ENCODE measurements around the gene ZSWIM4.
A peak's percentile ranks its signal among the peaks of the same experiment; 100 is the strongest.

The ZSWIM4 gene

DNA sequence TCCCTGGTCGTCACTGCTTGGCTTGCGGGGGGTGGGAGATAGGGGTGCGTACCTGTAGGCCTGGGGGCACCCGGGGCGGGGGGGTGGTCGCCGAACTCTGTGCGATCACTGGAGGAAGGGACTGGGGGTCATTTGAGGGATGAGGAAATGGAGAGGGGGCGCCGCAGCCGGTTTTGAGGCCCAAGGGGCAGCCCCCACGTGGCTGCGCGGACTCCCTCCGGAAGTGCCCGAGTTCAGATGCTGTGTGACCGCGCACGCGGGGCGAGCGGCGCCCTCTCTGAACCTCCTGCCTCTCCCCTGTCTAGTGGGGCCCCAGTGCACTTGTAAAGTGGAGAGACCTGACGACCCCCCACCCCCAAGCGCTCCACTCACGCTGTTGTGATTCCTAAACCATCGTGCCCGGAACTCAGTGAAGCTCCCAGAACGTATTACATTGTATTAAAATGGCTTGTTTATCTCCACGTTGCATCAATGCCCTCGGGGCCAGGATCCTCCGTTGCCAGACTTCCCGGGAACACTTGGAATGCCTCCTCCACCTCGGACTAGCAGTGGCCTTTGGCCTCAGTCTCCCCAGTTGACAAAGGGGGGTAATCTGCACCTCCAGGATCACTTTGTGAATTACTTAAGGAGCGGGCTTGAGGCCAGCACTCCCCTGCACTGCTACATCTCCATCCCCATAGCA is 78.7 kb downstream of the ZSWIM4 start:
- no peak for DNase-seq (ENCODE audit: low read depth)

DNA sequence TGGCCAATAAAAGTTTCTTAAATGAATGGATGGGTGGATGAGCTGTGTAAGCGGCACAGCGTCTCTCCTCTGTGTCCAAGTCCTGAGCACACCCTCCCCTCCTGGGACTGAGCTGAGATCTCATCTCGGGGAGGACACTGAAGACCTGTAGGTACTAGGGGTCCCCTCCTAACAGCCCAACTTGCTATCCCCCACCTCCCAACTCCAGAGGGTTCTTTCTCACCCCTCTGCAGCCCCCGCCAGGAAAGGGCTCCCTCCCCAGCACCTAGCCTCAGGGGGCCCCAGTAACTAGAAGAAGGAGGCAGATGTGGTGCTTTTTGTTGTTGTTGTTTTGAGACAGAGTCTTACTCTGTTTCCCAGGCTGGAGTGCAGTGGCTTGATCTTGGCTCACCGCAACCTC is 80.6 kb downstream of the ZSWIM4 start:
- no peak for DNase-seq (ENCODE audit: low read depth)

- no peak for DNase-seq (ENCODE audit: low read depth)
These were observed 81.6 kb downstream of the ZSWIM4 start, which contains the start of gene NANOS3 for GRCh38 chr19:13876834-13877233. NANOS3 (plus strand) TSS chr19:13877134; CDS start chr19:13877249, 115 bp downstream.

GRCh38 chr19:13877303-13877702 is 82.1 kb downstream of the ZSWIM4 start:
- DNase-seq (ENCODE audit: low read depth): no peak

DNA sequence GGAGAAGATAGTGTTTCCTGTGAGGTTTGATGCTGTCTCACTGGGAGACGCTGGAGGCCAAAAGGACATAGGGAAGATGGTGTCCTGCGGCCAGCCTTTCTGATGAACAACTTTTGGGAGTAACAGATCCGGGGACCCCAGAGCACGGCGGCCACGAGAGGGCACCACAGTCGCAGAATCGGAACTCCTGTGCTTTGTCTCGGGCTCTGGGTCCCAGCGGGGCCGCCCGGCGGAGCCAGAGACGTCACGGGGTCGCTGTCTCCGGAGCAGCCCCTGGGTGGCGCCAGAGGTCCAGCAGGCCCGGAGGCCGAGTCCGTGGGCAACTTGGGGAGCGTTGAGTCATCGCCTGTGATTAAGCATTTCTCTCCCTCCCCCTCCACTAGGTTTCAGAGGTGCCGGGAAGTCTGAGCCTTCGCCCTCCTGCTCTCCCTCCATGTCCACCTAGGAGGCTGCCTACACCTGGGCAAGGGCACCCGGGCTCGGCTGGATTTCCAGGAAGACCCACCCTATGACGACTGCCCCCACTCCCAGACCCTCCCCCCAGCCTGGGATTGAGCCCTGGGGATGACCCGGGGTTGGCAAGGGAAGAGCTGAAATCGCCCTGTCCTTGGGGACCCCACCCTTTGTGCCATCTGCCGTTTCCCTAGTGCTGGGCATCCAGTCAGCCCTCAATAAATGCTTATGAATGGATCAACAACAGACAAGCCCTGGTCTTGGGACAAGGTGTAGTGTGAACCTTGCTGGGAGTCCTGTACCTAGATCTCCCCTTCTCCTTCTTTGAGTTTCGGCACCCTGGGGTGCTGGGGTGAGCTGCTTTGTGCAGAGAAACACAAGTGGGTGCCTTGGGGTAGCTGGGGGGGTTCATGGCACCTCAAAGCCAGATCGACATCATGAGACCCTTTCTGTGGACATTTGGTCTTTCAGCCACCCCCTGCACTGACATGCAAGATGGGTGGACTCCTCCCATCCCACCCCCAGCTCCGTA is 85.1 kb downstream of the ZSWIM4 start:
- DNase-seq (ENCODE audit: low read depth): peak; percentile 97

DNA sequence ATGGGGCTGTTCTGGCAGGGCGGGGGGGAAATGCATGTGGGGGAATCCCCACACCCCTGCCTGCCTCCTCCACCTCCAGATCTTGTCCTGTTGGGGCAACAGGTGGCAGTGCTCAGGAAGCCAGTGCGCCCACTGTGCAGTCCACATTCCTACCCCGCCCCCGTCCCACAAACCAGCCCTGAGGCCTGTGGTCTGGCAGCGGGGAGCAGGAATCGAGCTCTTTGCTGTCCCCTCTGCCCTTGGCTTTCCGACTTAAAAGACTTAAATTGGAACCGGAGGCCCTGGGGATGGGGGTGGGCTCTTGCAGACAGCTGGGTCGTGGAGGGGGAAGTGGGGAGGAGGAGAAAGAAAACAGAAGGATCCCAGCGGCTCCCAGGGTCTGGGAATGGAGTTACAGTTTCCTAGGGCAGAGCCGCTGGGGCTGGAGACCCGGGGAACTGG is 86.0 kb downstream of the ZSWIM4 start:
- no peak for DNase-seq (ENCODE audit: low read depth)

All from T follicular helper cell (primary cell).